GM21786 (cell line): ENCODE data around the gene FGD5.
"Not testable (repeated sequence)": the region's sequence is repeated elsewhere in the genome, so short reads cannot be mapped to it uniquely, and the experiment has no call there.

Source experiments
- ATAC-seq: cut with Tn5 transposase; IDR thresholded peaks from one replicate; pipeline ENCODE4 v1.9.1; 2021; ENCODE audit not compliant: unreplicated experiment

FGD5 gene

DNA sequence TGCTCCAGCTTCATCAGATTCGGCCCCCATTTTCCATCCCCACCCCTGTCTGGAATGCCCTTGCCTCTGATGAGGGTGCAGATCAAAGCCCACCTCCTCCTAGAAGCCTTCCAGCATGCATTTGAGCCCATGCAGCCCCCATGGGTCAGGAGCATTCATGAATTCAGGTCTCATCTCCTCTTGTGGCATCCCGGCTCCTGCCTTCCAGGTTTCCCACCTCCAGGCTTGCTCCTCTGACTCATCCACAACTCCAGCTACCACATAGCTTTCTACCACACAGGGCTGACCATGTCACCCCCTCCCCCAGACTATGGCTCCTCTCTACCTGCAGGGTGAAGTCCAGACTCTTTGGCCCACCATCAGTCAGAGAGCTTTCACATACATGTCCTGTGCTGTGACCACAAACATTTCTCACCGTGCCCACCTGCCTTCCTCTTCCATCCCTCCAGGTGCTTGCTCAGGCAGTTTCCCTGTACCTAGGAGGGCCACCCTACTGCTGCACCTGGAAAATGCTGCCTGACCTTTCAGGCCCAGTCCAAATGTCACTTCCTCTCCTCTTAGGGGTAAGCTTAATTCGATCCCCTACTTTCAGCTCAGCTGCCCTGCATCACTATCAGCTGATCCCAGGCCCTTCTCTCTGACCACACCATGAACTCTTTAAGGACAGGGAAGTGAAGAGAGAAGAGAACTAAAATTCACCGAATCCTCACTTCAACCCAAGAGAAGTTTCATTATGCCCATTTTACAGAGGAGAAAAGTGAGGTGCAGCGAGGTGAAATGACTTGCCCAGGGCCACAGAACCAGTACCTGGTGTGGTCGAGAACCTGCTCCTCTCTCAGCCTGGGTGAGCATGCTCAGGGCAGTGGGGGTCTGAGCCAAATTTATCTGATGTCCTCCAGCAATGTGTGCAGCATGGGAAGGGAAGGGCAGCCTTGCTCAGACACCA lies 13.7 kb upstream of the FGD5 start:
- ATAC-seq: no peak

DNA sequence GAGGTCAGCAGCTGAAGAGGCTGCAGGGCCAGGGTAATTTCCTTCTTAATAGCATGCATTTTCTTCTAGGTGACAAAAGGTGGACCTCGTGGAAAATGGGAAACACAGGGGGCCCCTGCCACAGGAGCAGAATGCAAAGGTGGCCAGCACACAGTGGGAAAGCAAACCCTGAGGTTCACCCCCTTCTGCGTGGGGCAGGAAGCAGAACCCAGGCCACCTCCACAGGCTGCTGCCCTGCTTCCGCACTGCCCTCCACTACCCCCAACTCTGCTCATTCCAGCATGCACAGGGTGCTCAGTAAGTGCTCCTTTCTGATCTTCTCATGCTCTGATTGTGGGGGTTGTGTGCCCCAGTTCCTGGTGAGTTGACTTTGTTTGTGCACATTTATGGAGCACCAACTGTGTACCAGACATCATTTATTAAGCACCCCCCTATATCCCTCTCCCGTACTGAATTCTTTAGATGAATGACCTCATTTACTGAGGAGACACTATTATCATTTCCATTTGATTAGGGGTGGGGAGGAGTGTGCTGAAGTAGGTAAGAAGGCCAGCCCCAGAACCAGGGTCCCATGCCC lies 12.7 kb upstream of the FGD5 start:
- ATAC-seq: no peak

DNA sequence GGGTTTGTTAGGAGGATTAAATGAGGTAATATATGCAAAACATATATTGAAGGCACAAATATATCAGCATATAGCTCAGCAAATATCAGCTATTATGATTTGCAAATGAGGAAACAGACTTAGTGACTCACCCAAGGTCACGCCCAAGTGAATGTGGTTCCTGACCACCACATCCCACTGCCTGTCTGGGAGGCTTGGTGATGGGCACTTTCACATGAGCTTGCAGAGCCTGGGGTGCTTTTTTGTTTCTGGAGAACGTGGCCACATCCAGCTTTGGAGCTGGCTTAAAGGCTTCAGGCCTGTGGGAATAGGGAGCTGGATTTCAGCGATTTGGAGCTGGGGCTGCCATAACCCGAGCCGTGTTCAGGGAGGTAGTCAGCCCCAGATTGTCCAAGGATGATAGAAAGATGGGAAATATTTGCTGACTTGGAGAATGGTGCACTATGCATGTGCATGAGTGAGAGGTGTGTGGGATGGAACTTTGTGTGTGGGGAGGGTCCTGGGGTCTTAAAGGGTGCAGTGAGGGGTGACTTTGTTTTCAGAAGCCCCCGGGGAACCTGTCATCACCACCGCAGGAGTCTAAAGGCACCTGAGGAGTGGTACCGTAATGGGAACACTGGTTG lies 12.0 kb upstream of the FGD5 start:
- no peak for ATAC-seq

DNA sequence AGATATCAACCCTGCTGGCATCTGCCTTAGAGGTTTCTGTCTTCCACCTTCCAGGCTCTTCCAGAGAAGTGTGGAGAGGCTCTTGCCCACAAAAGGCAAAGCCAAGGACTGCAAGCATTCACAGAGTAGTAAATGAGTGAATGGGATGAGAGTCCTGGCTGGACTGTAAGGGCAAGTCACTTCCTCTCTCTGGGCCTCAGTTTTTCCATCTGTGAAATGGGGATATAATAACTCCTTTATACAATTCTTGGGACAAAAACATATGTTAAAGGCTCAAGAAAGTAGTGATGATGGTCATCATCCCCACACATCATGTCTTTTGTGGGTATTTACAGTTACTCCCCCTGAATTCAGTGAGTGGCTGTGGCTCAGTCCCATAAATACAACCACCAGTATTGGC lies 10.7 kb upstream of the FGD5 start:
- ATAC-seq: no peak

DNA sequence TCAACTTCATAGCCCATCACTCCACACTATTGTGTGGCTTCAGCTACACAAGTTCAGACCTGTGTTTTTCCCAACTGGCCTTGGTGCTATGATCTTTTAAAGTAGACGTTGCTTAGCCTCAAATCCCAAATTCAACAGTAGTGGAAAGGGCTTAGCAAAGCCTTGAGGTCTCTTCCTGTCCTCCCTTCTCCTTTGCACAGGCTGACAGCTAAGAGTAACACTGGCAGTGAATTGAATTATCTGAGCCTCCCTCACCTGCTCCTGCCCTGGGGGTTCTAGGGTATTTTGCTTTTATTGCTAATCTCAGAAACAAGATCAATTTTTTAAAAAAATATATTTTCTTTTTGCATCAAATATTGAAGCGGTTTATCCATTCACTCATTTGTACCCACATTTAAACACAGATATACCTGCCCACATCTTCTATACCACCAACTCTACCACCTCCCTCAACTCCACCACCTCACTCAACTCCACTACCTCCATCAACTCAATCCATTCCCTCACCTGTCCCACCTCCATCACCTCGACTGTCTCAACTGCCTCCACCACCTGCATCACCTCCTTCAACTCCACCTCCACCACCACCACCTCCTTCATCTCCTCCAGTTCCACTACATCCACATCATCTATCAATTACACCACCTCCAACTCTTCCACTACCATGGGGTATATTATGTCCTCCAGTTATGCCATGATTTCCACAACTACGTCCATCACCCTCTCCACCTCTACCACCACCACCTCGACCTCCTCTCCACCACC lies 10.1 kb upstream of the FGD5 start:
- ATAC-seq: no peak

DNA sequence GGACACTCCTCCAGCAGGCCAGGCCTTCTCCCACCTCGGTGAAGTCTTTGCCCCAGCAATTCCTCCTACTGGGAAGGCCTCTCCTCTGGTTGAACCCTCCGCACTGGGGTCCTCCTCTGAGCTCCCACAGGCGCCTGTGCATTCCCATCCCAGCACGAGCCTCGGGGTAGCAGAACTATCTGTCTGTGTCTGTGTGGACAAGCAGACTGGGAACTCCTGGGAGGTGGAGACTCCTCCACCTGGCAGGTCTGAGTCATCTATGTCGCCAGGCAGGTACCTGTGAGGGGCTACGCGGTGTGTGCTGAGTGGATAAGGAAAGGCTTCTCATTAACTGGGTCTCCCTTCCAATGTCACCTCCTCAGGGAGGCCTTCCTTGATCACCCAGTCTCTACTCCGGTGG lies 9.2 kb upstream of the FGD5 start:
- not testable (repeated sequence) for ATAC-seq

DNA sequence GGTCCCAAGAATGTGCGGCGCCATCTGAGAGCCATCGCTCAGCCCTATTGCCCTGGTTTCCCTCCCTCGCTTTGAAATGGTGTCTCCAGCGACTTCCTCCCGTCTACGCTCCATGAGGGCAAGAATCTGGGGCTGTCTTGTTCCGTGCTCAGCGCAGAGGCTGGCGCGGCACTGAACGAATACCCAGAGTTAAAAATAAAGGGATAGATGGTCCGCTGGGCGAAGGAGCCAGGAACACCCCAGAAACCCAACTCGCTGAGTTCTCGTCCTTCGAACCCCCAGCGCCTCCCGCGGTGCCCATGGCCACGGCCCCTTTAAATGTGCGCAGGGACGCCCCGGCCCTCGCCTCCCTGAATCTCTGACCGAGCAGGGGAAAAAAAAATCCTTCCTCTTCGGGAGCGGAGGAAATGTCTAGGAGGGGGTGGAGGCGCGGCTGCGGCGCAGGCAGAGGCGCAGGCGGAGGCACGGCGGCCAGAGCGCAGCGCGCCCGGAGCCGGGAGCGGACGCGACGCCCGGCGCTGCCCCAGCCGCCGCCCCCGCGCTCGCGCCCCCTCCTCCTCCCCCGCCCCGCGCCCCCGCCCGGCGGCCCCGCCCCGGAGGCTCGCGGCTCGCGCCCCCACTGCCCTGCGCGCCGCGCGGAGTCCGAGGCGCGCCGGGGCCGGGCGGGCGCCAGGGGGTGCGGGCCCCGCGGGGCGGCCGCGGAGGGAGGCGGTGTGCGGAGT lies 8.5 kb upstream of the FGD5 start:
- no peak for ATAC-seq

DNA sequence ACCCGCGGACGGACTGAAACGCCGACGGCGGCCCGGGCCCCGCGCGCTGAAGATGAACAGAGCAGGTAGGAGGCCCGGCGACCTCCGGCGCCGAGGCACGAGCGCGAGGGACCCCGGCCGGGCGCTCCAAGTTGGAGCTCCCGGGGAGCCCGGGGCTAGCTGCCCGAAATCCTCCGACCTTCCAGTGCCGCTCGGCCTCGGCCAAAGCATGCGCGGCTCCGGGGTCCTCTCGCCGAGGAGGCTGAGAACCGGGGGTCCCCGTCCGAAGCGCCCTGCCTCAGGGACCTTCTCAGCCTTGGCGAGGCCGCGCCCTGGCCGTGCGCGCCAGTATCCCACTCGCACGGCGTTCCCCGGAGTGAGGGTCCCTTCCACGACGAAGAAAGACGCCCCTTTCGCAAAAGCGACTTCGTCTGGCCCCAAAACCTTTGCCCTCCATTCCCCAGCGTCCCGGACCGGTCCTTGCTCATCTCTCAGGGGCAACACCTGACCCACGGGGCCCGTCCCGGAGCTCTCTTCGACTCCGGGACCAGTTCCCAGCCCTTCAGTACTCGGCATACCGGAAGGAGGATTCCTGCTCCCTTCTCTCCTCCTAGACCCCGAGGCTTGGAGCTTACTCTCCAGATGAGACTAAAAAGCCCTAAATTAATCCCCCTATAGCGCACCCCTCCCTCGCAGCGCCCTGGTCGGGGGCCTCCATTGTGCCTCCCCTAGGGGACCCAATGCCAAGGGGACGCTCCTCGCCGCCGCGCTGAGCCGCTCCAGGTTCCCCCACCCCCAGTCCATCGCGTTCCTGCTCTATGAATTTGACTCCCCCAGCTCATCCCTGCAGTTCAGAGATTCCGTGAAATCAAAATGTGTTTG lies 7.7 kb upstream of the FGD5 start:
- no peak for ATAC-seq

DNA sequence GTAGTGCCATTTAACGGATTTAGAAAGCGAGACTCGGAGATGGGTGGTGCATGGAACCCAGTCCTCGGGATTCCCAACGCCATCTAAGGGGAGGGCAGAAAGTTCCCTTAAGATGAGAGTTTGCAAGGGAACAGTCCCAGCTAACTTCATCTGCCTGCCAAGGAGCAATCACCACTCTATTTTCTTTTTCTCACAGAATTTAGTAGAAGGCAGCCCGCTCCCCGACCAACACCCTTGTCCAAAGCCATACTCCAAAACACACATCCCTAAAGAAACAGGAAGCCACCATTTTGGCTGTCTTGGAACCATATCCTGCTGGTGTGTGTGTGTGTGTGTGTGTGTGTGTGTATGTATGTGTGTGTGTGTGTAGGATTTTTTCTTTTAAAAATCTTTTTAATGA lies 7.1 kb upstream of the FGD5 start:
- ATAC-seq: no peak

DNA sequence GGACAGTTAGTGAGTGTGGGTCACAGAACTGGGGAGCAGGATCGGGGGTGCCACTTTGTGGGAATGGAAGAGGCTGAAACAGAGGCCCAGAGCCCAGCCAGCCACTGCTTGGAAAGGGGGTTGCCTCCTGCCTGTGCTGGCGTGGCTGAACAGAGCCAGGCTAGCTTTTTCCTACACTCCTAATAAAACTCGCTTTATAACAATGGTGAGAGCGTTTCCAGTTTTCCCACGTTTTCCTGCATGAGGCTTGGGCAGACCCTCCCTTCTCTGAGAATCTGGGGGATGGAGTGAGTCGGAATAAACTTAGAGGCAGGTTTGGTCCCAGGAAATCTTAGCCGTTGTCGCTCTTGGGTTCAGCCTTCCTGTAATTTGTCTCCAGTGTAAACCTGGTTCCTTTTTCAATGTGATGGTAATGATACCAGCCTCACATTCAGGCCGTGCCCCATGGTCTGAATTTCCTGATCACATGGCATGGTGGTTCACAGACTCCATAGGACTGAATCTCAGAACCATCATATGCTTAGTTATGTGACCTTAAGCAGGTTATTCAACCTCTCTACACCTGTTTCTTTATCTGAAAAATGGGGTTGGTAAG lies 6.5 kb upstream of the FGD5 start:
- no peak for ATAC-seq

DNA sequence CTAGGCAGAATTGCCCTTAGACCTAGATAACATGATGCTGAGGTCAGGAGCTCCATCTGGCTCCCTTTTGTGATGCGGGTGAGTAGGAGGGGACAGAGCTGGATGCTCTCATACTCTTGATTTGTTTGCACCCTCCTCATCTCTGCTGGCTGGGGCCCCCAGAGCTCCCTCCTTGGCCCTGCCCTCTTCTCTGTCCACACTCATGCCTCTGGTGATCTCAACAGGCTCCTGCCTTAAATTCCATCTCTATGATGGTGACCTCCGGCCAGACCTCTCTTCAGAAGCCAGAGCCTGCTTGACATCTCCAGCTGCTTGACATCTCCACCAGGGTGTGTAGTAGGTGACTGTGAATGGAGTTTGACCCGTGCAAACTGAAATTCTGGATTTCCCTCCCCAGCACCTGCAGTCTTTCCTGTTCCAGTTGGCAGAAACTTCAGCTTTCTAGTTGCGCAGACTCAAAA lies 4.3 kb upstream of the FGD5 start:
- ATAC-seq: no peak

DNA sequence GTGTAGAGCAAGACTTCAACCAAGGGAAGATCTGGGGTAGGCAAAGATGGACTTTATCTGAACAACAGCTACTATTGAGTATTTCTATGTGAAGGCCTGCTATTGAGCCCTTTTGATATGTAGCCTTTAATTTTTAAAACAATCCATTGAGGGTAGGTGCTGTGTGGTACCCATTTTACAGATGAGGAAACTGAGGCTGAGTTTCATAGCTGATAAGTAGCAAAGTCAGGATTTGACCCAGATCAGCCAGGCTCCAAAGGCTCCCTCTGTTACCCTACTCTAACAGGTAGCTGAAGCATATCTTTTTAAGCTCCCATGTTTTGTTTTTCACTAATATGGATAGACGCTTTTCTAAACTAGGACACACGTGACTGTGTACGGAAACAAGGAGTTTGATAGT lies 2.4 kb upstream of the FGD5 start:
- ATAC-seq: no peak

DNA sequence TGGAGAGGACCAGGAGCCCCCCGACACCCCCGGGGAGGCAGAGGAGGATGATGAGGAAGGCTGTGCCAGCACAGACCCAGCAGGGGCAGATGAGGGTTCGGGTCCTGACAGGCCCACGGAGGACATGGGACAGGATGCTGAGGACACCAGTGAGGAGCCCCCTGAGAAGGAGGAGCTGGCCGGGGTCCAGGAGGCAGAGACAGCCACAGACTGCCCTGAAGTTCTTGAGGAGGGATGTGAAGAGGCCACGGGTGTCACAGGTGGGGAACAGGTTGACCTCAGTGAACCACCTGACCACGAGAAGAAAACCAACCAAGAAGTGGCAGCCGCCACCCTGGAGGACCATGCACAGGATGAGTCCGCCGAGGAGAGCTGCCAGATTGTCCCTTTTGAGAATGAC lies 909 bp downstream of the FGD5 start:
- no peak for ATAC-seq

DNA sequence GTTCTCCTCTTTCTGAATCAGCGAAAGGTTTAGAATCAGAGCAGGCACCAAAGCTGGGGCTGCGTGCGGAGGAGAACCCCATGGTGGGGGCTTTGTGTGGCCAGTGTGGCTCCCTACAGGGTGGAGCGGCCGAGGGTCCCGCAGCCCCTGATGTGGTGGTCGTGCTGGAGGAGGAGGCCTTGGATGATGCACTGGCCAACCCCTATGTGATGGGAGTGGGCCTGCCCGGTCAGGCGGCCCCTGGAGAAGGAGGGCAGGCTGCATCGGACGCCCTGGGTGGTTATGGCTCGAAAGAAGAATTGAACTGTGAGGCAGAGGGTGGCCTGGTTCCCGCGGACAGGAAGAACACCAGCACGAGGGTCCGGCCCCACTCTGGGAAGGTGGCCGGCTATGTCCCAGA lies 1.4 kb downstream of the FGD5 start:
- ATAC-seq: no peak

DNA sequence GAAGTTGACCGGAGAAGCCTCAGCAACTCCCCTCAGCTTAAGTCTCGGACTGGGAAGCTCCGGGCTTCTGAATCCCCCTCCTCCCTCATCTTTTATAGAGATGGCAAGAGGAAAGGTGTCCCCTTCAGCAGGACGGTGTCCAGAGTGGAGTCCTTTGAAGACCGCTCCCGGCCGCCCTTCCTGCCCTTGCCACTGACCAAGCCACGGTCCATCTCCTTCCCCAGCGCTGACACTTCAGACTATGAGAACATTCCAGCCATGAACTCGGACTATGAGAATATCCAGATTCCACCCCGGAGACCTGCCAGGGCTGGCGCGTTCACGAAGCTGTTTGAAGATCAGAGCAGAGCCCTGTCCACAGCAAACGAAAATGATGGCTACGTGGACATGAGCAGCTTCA lies 2.4 kb downstream of the FGD5 start:
- ATAC-seq: no peak

DNA sequence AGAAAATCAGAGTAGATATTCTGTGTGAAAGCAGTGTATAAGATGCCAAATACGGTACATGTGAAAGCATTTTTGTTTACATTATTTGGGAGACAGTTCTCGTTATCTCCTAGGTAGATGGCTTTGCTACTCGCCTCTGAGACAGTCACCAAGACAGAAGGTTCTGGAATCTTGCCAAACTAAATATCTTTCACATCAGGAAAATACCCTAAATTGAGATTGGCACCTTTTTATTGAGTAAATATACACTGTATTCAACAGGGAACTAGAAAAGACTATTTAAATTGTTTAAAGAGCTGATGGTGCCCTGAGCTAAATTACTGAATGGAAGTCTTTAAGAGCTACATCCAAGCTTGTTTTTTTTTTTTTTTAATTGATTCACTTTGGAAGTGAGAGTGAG lies 3.4 kb downstream of the FGD5 start:
- no peak for ATAC-seq

DNA sequence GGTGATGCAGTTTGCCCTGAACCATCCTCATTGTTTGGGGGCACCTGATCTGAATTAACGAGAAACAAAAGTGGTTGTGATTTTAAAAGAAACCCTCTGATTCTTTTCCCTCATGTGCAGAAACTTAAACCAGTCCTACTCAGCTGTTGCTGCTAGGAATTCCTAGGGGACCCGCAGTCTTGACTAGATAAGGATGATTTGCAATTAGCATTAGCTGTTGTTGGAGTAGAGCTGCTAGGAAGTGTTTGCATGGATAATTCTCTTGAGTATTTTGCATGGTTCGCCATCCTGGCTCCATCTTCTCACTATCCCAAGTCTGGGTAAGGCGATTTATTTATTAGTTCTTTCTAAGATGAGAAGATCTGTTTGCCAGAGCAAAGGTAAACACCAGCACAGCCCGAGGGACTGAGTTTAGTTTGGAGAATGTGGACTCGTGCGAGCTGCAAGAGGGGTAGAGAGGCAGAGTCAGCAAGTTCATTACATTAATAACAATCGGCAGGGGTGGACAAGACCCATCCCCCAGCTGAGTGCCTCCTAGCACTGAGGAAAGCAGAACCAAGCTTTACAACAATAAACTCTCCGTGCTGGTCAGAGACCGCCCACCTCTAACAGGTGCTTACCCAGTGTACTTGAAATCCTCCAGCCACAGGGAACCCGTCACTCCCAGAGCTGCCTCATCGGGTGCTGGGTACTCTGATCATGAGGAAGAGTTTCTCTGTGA lies 4.1 kb downstream of the FGD5 start:
- no peak for ATAC-seq

DNA sequence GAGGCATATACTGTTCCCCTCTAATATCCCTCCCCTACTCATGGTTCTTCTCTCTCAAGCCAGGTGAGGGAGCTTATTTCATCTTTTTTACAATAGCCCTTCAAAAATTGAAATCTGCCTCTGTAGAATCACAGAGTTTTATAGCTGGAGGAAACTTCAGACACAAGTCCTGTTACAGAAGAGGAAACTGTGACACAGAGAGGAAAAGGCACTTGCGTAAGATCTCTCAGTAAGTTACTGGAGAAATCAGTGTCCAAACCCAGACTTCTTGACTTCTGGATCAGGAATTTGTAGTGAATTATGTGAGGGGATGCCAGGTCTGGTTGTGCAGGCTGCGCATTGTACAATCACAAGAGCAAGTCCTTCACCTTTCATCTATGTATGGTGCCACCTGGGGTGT lies 4.6 kb downstream of the FGD5 start:
- no peak for ATAC-seq
